Lung microvascular endothelial cell (primary cell): Measurements from ENCODE around the gene ENKD1. TPM values are rescaled to one million over a fixed set of nuclear protein-coding genes. Genes with fewer than 3 reads are reported as not detected.

Experiments used
- DNase-seq, 2 donors: peaks; one replicate each; pipeline versions ENCODE4 v3.0.0 to v3.0.0-alpha.2; 2010; ENCODE audit warnings: low read depth in 2 of 2
- total RNA-seq: library from RNA; depleted of rRNA; stranded (reverse); fragments of >200 nt; gene quantifications from 2 replicates; pipeline ENCODE4 v1.2.1, GENCODE V29; 2014

ENKD1 gene
- total RNA-seq, 1 donor from 2014 or later, result 8.5 TPM

DNA sequence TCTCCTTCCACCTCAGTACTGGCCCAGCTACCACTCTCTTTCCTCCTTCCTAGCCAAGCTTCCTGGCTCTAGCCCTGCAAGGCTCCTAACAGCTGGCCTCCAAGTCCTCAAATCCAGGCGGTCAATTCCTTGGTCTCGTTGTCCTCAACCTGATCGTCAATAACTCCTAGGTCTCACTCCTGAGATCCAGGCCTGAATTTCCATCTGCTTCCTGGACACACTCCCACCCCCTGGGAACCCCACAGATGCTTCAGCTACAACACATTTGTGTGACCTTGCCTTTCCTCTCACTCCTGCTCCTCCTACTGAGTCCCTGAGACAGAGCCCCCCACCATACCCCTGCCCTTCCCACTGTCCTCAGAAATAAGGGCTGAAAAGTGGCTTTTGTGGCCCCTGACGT is 2.3 kb downstream of the ENKD1 start:
- no peak for DNase-seq

DNA sequence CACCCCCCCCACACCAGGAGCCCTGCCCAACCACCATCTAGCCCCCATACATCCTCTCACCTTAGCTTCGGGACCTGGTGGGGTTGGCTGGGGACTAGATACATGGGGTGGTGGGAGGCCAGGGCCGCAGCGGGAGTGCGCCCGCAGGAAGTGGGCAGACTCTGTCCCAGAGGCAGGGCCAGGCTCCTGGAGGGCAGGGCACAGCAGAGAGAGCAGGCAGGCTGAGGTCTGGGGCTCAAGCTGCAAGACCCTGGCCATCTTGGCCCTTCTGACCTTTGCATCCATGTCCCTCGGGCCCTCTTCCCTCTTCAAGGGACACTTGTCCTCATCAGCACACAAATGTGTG is 2.7 kb downstream of the ENKD1 start:
- DNase-seq, result no peak

DNA sequence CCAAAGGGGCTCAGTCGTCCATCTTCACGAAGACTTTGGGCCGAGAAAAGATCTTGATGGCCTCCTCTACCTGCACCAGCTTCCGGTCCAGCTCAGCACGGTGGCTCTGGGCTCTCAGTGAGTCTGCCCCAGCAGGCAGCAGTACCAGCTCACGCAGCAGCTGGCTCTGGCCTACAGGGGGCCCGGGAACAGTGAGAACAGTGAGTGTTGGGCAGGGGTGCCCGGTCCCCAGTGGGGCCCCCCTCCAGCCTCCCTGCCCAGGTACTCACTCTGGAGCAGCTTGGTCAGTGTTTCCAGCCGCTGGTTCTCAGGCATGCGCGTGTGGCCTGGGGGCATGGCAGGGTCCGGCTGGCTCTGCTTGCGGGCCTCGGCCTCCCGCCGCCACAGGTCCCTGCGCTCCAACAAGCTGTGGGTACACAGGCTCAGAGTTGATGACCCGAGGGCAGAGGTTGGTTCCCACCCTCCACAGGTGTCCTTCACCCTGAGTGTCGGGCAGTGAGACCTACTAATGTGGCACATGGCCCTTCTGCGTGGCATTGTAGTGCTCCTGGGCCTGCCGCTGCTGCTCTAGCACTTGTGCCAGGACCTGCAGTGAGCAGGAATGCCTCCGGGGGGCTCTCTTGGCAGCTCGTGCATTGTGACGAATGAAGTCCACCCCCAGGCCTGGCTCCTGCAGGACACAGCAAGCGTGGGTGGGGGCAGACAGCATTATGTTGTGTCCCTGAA is 3.2 kb downstream of the ENKD1 start:
- peak; percentile 38 to 49 for DNase-seq

DNA sequence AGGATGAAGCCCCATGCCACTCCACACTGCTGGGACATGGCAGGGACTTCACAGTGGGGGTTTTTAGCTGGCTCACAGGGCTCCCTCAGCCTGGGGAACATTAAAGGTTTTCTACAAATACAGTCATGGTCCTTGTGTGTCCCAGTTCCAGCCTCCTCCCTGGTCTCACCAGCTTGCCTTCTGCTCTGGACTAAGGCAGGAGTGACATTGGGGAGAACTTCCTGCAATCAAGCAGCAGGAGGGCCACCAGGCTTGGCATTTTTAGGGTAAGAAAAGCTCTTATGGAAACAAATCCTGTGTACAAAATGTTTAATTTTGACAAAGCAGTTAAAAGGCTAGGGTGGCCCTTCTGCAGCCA is 3.9 kb downstream of the ENKD1 start:
- DNase-seq, result no peak

DNA sequence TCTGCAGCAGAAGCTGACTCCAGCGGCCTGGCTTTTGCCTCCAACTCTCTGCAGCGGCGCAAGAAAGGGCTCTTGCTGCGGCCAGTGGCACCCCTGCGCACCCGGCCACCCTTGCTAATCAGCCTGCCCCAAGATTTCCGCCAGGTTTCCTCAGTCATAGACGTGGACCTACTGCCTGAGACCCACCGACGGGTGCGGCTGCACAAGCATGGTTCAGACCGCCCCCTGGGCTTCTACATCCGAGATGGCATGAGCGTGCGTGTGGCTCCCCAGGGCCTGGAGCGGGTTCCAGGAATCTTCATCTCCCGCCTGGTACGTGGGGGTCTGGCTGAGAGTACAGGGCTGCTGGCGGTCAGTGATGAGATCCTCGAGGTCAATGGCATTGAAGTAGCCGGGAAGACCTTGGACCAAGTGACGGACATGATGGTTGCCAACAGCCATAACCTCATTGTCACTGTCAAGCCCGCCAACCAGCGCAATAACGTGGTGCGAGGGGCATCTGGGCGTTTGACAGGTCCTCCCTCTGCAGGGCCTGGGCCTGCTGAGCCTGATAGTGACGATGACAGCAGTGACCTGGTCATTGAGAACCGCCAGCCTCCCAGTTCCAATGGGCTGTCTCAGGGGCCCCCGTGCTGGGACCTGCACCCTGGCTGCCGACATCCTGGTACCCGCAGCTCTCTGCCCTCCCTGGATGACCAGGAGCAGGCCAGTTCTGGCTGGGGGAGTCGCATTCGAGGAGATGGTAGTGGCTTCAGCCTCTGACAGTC is 4.5 kb downstream of the ENKD1 start:
- DNase-seq, result no peak

DNA sequence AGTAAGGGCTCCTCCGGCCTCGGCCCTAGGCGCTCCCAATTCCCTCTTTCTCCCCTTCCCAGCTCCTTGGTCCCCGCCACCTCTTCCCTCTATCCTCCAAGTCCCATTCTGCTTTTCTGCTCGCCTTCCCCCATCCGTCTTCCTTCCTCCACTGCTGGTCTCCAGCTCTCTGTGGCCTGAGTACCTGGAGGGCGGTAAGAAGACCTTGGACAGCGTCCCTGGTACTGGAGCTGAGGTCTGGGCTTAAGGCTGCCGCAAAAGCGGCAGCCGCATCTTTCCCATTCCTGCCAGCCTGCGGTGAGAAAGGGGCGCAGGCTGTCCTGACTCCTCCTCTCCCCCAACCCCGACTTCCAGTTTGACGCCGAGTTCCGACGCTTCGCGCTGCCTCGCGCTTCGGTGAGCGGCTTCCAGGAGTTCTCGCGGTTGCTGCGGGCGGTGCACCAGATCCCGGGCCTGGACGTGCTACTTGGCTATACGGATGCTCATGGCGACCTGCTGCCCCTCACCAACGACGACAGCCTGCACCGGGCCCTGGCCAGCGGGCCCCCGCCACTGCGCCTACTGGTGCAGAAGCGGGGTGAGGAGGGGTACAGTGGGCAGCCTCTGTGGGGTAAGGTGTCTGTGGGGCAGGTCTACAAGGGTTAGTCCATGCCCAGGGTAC is 5.3 kb downstream of the ENKD1 start:
- DNase-seq, result peak; percentile 50 to 64

DNA sequence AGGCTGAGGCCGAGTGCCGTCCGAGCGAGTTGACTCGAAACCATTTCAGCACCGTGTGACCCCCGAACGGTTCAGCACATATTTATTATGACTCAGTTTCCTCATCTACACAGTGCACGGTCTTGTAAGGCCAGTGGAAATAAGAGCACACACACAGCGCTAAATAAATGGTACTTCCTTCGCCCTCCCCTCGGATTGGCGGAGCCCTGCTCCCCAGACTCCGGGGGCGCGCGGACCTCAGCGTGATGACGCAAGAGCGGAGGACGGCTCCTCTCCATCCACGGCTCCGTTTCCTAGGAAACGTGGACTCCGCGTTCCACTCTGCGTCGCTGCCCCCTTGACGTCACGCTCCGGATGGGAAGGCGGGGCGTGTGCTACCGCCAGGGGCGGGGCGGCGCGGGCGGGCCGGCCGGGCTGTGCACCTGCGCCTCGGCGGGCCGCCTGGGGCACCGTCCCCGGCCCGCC is 6.0 kb downstream of the ENKD1 start, which contains the start of gene PARD6A:
PARD6A (plus strand) TSS at position 397 of the 465 bp plus-strand sequence. CDS start 79 bp downstream, outside the sequence.
- DNase-seq, result peak; percentile 97 to 98

DNA sequence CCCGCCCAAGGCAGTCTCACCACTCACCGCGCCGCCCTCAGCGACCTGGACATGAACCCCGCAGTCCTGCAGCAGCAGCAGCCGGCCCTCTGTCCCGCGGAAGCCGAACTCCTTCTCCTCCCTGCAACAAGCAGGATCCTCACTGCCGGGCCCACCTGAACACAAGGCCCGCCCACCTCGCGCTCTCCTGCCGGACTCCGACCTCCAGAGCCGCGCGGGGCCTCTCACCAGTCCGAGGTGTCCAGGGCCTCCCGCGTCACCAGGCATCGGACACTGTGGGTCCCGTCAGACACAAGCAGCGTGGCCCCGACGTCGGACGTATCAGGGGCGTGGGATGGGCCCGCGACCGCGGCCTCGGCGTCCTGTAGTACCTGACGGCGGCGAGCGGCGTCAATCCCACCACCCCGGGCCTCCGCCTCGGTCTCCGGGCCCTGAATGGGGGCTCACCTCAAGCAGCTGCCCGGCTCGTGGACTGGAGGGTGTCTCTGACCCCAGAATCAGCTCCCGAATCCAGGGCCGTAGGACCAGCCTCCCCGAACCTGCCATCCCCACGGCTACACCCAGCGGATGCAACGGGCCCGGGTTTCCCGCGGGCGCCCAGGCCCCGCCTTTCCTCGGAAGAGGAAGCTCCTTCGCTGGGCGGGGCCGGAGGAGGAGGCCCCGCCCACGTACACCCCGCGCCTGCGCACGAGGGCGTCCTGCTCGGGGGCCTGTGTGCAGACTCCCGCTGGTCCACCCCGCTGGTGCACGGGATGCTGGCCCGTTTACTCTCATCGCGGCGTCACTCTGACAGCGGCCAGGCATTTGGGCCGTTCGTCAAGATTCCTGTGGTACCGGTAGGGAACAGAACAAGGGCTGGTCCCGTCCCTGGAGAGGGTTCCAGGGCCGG is 6.6 kb downstream of the ENKD1 start, which contains the start of gene ACD:
ACD (minus strand) TSS at position 586 of the 889 bp plus-strand sequence; CDS start at position 546, 40 bp downstream.
- DNase-seq, result peak; percentile 89 to 93

DNA sequence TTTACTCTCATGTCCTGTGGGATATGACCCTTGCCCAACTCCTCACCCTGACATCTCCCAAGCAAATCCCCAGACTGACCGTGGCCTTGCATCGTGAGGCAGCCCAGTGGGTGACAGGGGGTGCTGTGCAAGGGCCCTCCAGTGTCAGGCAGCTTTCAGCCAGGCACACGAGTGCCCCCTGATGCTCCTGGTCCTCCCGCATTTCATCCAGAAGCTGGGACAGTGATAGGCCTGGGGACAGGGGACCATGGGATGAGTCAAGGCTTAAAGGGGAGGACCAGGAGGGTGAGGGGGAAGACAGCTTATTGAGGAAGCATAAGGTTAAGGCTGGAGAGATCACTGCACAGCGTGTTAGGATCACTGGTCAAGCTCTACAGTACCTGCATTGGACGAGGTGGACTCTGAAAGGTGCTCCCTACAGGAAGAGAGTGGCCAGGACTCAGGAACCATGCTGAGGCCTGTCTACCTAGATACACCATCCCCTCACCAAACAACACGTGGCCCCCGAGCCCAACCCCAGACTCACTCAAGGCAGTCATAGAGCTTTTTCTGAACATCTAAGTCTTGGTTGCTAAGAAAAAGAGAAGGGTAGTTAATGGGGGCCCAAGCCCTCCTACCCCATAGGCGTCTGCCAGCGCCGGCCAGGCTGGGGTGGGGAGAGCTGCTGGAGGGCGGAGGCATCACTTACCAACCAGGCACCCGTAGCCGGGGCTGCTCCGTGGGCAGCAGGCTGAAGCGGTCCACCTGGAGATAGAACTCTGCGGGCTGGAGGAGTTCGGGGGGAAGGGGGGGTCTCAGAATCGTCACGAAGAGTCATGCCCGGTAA is 7.5 kb downstream of the ENKD1 start:
- DNase-seq, result no peak

DNA sequence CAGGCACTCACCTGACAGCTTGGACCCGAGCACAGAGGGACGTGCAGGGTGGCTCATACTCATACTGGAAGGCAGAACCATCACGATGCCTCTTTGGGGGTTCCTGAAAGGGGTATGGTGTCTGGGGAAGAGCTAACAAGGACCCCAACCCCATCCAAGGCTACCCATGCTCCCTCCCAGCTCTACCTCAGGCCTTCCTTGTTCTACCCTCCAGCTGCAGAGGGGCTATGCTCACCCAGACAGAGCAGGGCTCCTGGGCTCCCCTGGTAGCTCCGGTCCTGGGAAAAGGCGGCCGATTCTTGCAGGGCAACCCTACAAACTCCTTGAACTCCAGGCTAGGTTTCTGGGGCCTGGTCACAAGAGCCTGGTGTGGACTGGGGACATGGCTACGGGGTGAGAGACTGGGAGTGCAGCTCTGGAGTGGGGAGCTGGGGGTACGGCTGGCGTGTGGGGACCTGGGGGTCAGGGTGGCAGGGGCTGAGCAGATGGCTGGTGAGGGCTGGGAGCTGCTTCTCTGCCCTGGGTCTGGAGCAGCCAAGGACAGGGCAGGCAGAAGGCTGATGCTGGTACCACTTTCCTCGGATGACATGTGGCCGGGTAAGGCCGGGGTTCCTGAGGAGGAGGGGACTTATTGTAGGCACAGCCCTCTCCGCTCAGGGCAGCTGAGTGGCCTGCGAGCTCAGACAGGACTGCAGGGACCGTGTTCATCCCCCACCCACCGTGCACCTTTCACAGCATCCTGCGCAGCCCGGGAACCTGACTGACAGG is 8.6 kb downstream of the ENKD1 start:
- no peak for DNase-seq

DNA sequence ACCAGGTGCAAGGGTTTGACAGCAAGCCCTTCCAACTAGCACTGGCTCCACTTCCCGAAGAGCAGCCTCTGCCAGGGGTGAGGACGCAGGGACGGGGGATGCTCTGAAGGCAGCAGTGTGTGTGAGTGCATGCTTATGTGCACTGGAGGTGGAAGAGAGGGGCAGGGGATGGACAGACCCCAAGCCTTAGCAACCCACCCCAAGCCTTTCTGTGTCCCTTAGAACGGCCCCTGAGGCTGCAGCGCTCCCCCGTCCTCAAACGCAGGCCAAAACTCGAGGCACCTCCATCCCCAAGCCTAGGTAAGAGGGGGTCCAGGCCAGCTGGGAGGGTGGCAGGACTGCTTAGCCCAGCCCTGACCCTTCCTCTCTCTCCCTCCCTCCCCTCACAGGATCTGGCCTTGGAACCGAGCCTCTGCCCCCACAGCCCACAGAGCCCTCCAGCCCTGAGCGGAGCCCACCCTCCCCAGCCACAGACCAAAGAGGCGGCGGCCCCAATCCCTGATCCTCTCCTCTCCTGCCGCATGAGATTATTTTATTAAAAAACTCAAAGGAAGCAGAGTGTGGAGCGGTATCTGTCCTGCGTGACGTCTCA is 9.4 kb downstream of the ENKD1 start:
- no peak for DNase-seq

DNA sequence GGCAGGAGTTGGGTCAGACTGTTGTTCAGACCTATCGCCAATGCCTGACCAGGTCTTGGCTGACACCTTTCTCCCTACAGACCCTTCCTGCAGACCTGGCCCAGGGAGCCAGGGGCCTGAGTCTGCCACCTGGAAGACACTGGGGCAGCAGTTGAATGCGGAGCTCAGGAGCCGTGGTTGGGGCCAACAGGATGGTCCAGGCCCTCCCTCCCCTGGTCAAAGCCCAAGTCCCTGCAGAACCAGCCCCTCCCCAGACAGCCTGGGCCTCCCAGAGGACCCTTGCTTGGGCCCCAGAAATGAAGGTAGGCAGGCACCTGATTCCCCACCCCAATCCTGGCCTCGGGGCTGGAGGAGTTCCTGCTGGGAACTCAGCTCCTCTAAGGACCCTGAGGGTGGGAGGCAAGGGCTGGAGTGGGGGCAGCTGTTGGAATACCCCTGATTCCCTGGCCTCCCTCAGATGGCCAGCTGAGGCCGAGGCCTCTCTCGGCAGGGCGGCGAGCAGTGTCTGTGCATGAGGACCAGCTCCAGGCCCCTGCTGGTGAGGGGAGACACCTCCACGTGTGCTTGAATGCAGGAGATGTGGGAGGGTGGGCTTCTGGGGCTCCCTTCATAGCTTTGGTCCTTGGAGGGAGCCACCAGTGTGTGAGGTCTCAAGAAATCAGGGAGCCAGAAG is 10.1 kb downstream of the ENKD1 start:
- no peak for DNase-seq

DNA sequence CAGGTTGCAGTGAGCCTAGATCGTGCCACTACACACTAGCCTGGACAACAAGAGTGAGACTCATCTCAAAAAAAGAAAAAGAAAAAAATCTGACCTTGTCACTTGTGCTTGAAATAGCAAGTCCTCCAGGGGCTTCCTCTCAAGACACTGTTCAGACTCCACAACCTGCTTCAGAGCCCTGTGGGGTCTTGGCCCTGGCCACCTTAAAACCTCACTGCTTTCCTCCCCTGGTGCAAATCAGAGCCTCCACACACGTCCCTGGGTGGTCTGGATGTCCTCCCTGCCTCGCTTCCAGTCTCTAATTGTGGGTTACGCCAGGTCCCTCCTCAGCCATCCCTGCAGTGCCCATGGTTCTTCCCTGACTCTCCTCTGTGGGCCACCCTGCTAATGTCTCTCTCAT is 11.2 kb downstream of the ENKD1 start:
- DNase-seq, result no peak

DNA sequence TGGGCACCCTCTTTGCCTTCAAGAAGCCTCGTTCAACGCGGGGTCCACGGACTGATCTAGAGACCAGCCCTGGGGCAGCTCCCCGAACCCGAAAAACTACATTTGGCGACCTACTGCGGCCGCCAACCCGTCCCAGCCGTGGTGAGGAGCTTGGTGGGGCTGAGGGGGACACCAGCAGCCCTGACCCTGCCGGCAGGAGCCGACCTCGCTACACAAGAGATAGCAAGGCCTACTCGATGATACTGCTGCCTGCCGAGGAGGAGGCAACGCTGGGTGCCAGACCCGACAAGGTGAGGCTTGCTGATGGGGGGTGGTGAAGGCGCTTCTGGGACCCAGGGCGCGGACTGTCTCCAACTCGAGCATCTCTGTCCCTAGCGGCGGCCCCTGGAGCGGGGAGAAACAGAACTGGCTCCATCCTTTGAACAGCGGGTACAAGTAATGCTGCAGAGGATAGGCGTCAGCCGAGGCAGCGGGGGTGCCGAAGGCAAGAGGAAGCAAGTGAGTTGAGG is 12.1 kb downstream of the ENKD1 start:
- DNase-seq, result no peak

DNA sequence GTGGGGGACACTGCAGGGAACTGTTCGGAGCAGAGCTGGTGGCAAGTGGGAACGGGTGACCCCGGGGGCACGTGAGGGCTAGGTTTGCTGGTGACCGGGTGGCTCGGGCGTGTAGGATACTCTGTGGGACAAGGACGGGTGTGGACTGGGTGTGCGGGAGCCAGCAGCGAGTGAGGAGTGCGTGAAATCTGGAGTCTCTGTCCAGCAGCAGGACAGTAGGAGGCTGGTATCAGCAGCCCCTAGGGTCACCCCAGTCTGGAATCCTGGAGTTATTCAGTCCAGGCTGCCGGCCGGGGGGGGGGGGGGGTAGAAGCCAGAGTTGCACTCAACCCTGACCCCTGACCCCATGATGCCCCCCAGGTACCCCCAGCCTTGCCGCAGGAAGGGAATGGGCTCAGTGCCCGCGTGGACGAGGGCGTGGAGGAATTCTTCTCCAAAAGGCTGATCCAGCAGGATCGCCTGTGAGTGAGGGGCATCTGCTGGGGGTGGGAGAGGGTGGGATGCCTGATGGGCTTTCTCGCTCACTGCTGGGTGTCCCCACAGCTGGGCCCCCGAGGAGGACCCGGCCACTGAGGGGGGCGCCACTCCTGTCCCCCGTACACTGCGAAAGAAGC is 12.7 kb downstream of the ENKD1 start:
- no peak for DNase-seq

DNA sequence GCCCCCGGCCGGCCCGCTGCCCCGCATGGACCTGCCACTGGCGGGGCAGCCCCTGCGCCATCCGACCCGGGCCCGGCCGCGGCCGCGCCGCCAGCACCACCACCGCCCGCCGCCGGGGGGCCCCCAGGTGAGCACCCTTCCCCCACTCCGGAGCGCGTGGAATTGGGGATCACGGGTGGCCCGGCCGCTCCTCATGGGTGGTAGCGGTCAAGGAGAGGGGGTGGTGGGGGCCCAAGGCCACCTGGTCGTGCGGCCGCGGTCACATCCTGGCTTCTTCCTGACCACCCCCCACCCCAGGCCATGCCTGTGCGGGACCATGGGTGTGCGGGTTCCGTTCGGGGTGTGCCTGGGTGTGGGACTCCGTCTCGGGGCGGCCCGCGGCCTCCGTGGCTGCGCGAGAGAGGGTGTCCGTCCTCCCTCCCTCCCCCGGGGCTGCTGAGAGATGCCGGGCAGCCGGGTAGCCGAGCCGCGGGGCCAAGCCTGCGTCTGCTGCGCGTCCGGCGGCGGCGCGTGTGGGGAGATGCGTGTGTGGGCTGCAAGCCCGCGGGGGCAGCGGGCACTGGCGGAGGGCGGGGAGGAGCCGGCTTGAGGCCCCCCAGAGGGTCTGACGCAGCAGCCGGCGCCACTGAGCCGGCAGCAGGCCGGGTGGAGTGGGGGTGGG is 13.3 kb downstream of the ENKD1 start:
- no peak for DNase-seq

DNA sequence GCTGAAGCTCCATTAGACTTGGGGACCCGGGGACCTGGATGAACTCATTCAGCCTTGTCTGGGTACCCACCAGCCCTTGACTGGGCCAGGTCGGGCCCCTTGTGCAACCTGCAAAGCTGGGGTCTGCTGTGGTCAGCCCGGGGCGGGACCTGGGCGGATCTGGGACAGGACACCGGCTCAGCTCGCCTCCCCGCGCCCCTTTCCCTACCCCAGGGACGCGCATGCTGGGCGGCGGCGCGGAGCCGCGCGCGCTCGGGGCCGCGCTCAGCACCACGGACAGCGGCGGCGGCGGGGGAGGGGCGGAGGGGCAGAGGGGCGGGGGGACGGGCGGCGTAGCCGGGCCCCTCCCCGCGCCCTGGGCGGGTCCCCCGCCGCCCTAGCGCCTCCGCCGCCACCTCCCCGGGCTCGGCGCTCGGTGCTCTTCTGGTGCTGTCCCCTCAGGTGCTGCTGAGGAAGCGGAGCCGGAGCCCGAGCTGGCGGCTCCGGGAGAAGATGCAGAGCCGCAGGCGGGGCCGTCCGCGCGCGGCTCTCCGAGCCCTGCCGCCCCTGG is 13.9 kb downstream of the ENKD1 start:
- no peak for DNase-seq
